Measurements from ENCODE around the gene HELQ. TPM values are rescaled to one million over a fixed set of nuclear protein-coding genes. Genes with fewer than 3 reads are reported as not detected.

Gene HELQ
- total and polyA plus RNA-seq, 2 of the 4 experiments (the other 2 are of a cell fraction): 8.8 to 9.1 TPM

- BruUV-seq (replicated peaks): no TSS peak
- intact Hi-C loops (cut with micrococcal nuclease): no loop called here
- 100% methylated on average over 1 of the region's 2 CpGs; no CpG with 5 or more reads in 1 of the 2 experiments for WGBS, 2 experiments (ENCODE audit: extremely low coverage in 2 of 2, insufficient read length in 1 of 2)
Observed at GRCh38 chr4:83473966-83474365, 18.3 kb upstream of the HELQ start.

More at GRCh38 chr4:83473966-83474365, 18.3 kb upstream of the HELQ start:
- Histone ChIP-seq H2AK5ac (ENCODE audit: low read depth, low read length) (no peak overlapping the region), H3K4me1 (ENCODE audit: control insufficient read depth, insufficient read depth, low read length) (no peaks in the 10 kb centered on the region), H3K9ac (ENCODE audit: low read depth, low read length) (no peak overlapping the region), H3K9me3 (ENCODE audit: control insufficient read depth, insufficient read depth, low read length) (no peaks in the 10 kb centered on the region), H3K27me3 (ENCODE audit: control insufficient read depth, insufficient read depth, low read length) (no peaks in the 10 kb centered on the region), H3K4me2 (ENCODE audit: low read depth, low read length) (no peak overlapping the region), H3K4me3 (ENCODE audit: insufficient read depth, low read depth, low read length) (no peak overlapping the region), H2BK15ac (ENCODE audit: low read depth, low read length) (no peak overlapping the region), H3K14ac (replicated peaks; ENCODE audit: low read depth, low read length) (no peak overlapping the region), H3K4ac (ENCODE audit: low read depth, low read length) (no peak overlapping the region), H3K18ac (ENCODE audit: low read depth, low read length) (no peak overlapping the region), H4K91ac (ENCODE audit: insufficient read depth, low read depth, low read length) (no peak overlapping the region), H3K79me1 (ENCODE audit: low read depth in 1 of 2, low read length in 2 of 2) (no peaks in the 10 kb centered on the region; a peak in 1 of 4 replicates), H3K9me1 (ENCODE audit: insufficient read depth, low read length) (no peaks in the 10 kb centered on the region), H2BK120ac (ENCODE audit: low read depth, low read length) (no peak overlapping the region), H4K20me1 (ENCODE audit: insufficient read depth, low read length) (no peaks in the 10 kb centered on the region), H4K5ac (ENCODE audit: low read depth, low read length) (no peak overlapping the region), H3K27ac (ENCODE audit: insufficient read depth, low read length) (no peak overlapping the region), H4K8ac (ENCODE audit: low read depth in 2 of 2, low read length in 2 of 2) (no peak overlapping the region), H3K23ac (ENCODE audit: low read depth, low read length) (no peak overlapping the region), H2AK9ac (replicated peaks; ENCODE audit: low read depth, low read length, poor library complexity) (no peak overlapping the region), H2BK20ac (ENCODE audit: low read depth, low read length) (no peak overlapping the region), H2AFZ (replicated peaks; ENCODE audit: low read length, poor library complexity) (no peak overlapping the region), H2BK5ac (ENCODE audit: low read depth, low read length, poor library complexity, severe bottlenecking) (no peak overlapping the region), H3K56ac (ENCODE audit: extremely low read depth, insufficient read depth, low read length) (no peak overlapping the region), H3K36me3 (ENCODE audit: control insufficient read depth, insufficient read depth, low read length) (peaks cover 11% of the 10 kb centered on the region)
- TF ChIP-seq CEBPB (IDR thresholded peaks at IDR 0.05; ENCODE audit: low read depth, low read length) (no peak), SMC3 (IDR thresholded peaks at IDR 0.05; ENCODE audit: low read depth, low read length) (no peak), RCOR1 (IDR thresholded peaks at IDR 0.05; ENCODE audit: insufficient replicate concordance, low read length) (no peak)
- dilution Hi-C loops (cut with HindIII; ENCODE audit: low sequenced_read_pairs, unreplicated experiment): no loop called here
- ChIA-PET POLR2A (ENCODE audit: unreplicated experiment) (no interaction called here), CTCF (no interaction called here)
- no peak for ATAC-seq (ENCODE audit: low read depth)
- DNase-seq: no peak
- in situ Hi-C loops (cut with MboI; ENCODE audit: low sequenced_read_pairs): no loop called here

Data from IMR-90 (cell line).